Lung (tissue), 16 donors: ENCODE measurements around the gene WDHD1. TPM values are rescaled to one million over a fixed set of nuclear protein-coding genes. Genes with fewer than 3 reads are reported as not detected.

ENCODE experiments used
- ATAC-seq: fragments of 200-7000 bp; cut with Tn5 transposase; one replicate; pipeline ENCODE4 v1.9.1; 2020; ENCODE audit warnings: moderate number of reproducible peaks; ENCODE audit not compliant: insufficient read depth, low FRiP score
- DNase-seq, 3 donors: peaks; one replicate each; pipeline ENCODE4 v3.0.0-alpha.2; 2013 to 2017
- H3K27ac ChIP-seq, 2 donors: one replicate each; pipeline ENCODE4 v1.5.1; 2013; ENCODE audit warnings: mild to moderate bottlenecking in 2 of 2, moderate library complexity in 2 of 2, control low read depth in 1 of 2, inconsistent platforms in 1 of 2, low read depth in 1 of 2, low read length in 1 of 2
- H3K27me3 ChIP-seq, 3 donors: one replicate each; pipeline ENCODE4 v1.5.1; 2013; ENCODE audit warnings: low read length in 2 of 3; ENCODE audit not compliant: control insufficient read depth in 3 of 3, insufficient read depth in 3 of 3
- H3K36me3 ChIP-seq, 4 donors: one replicate each; pipeline ENCODE4 v1.5.1; 2013; ENCODE audit warnings: low read length in 4 of 4, mild to moderate bottlenecking in 1 of 4, moderate library complexity in 1 of 4; ENCODE audit not compliant: control insufficient read depth in 4 of 4, insufficient read depth in 4 of 4
- H3K4me1 ChIP-seq, 5 donors: one replicate each; pipeline ENCODE4 v1.5.1; 2013; ENCODE audit warnings: low read length in 5 of 5, mild to moderate bottlenecking in 2 of 5, moderate library complexity in 1 of 5; ENCODE audit not compliant: control insufficient read depth in 5 of 5, insufficient read depth in 5 of 5
- H3K4me3 ChIP-seq: one replicate; pipeline ENCODE4 v1.5.1; 2013; ENCODE audit warnings: mild to moderate bottlenecking, control low read depth, moderate library complexity
- H3K9ac ChIP-seq, 2 donors: one replicate each; pipeline ENCODE4 v1.5.1; 2013; ENCODE audit warnings: low read length in 2 of 2, control low read depth in 1 of 2; ENCODE audit not compliant: insufficient read depth in 1 of 2
- H3K9me3 ChIP-seq, 4 donors: one replicate each; pipeline ENCODE4 v1.5.1; 2013; ENCODE audit warnings: low read length in 3 of 4, mild to moderate bottlenecking in 1 of 4, moderate library complexity in 1 of 4; ENCODE audit not compliant: control insufficient read depth in 4 of 4, insufficient read depth in 3 of 4
- CTCF ChIP-seq: IDR thresholded peaks from 2 replicates; pipeline ENCODE4 v1.5.1; 2012; ENCODE audit warnings: mild to moderate bottlenecking; ENCODE audit errors: control extremely low read depth, extremely low read depth
- WGBS, 2 donors: extraction: QIAGEN DNeasy Blood & Tissue Kit; methylation state at CpG; one replicate each; pipeline ENCODE4 v1.1.7; 2013; 5-methylcytosine and 5-hydroxymethylcytosine counted together
- long read RNA-seq, 5 donors: transcript quantifications; one replicate each; lab custom pipeline, GENCODE V29; 2026
- polyA plus RNA-seq, 2 donors: library from polyadenylated mRNA; stranded (reverse); fragments of 200-250 nt; gene quantifications; one replicate each; pipeline ENCODE4 v1.2.1, GENCODE V29; 2013
- total RNA-seq, 2 donors: library from RNA; depleted of rRNA in 1 of 2; stranded (reverse); fragments of >200 nt in 1 of 2; gene quantifications; one replicate each; pipeline ENCODE4 v1.2.1, GENCODE V29; 2014 to 2021
- donor health status: control.
- donor health status: control.
- donor health status: Bipolar disorder and iron deficiency.
- donor health status: healthy.
- donor health status: DM: yes; HTN: yes; CAD: no.

The WDHD1 gene
- 1 to 10 TPM; 6.2 to 7.1 TPM for total RNA-seq
- polyA plus RNA-seq: 1 to 10 TPM; 1.9 TPM
- long read RNA-seq, donor 1, full-length matches to known transcripts: 1 of 1 reads
- long read RNA-seq, donor 1, partial matches to known transcripts: 0 of 1 reads
- long read RNA-seq, donor 1, other reads (novel, unspliced or antisense): 0 of 1 reads
- long read RNA-seq, donor 2: 0 reads
- long read RNA-seq, donor 3, full-length matches to known transcripts: 2 of 2 reads
- long read RNA-seq, donor 3, partial matches to known transcripts: 0 of 2 reads
- long read RNA-seq, donor 3, other reads (novel, unspliced or antisense): 0 of 2 reads
- long read RNA-seq, donor 4, full-length matches to known transcripts: 3 of 3 reads
- long read RNA-seq, donor 4, partial matches to known transcripts: 0 of 3 reads
- long read RNA-seq, donor 4, other reads (novel, unspliced or antisense): 0 of 3 reads
- long read RNA-seq, donor 5, partial matches to known transcripts: 8 of 8 reads
- long read RNA-seq, donor 5, other reads (novel, unspliced or antisense): 0 of 8 reads

- Histone ChIP-seq H3K36me3 (peaks cover 0 to 2% (median 0%) of the 10 kb centered on the region in 4 donors), H3K9ac (peak within 1 kb of the TSS; percentile 66 to 97), H3K9me3 (no peaks in the 10 kb centered on the region), H3K27me3 (no peaks in the 10 kb centered on the region), H3K27ac (peak within 1 kb of the TSS; percentile 81 to 90), H3K4me3 (peak within 1 kb of the TSS; percentile 83), H3K4me1 (peaks cover 0 to 19% (median 12%) of the 10 kb centered on the region in 5 donors)
- DNase-seq (peak; percentile 94 to 97 (median 96)), ATAC-seq (peak; percentile 100)
- peak; percentile 26 for TF ChIP-seq CTCF
- 0% methylated on average over 52 to 56 of the region's 56 CpGs for WGBS, 2 donors
These were observed at the start of gene WDHD1, which contains the start of gene SOCS4 for GRCh38 chr14:55026793-55027561. Gene WDHD1 (minus strand): TSS chr14:55027099. CDS start chr14:55026787, 312 bp downstream. Gene SOCS4 (plus strand): TSS chr14:55027236. CDS start chr14:55043042, 15,806 bp downstream.

GRCh38 chr14:55075628-55076175 lies 48.8 kb upstream of the WDHD1 start:
- H3K9ac ChIP-seq: no peak overlapping the region
- no peak overlapping the region for H3K4me3 ChIP-seq
- H3K27ac ChIP-seq: no peak overlapping the region
- 91 to 92% methylated on average over 3 of the region's 3 CpGs for WGBS, 2 donors
- no peak for TF ChIP-seq CTCF
- H3K27me3 ChIP-seq: no peaks in the 10 kb centered on the region
- ATAC-seq: no peak
- no peaks in the 10 kb centered on the region for H3K36me3 ChIP-seq
- no peak for DNase-seq
- H3K9me3 ChIP-seq: no peaks in the 10 kb centered on the region
- peaks cover 3 to 15% (median 10%) of the 10 kb centered on the region in 5 donors for H3K4me1 ChIP-seq

- H3K4me3 ChIP-seq: no peak overlapping the region
- H3K27ac ChIP-seq: no peak overlapping the region
- 18 to 23% methylated on average over 5 of the region's 5 CpGs for WGBS, 2 donors
- H3K4me1 ChIP-seq: peaks cover 3 to 15% (median 10%) of the 10 kb centered on the region in 5 donors
- no peaks in the 10 kb centered on the region for H3K9me3 ChIP-seq
- ATAC-seq (no peak), DNase-seq (peak in 2 of 3 donors; percentile 26 to 57)
- no peak overlapping the region for H3K9ac ChIP-seq
- no peak for TF ChIP-seq CTCF
- H3K27me3 ChIP-seq: no peaks in the 10 kb centered on the region
- no peaks in the 10 kb centered on the region for H3K36me3 ChIP-seq
These were observed 47.8 kb upstream of the WDHD1 start for GRCh38 chr14:55074662-55075061.
